K562 (cell line): ENCODE measurements around the gene CCDC85C. TPM values are rescaled to one million over a fixed set of nuclear protein-coding genes. Genes with fewer than 3 reads are reported as not detected.

Experiments used
- ATAC-seq: fragments of 200-7000 bp; cut with Tn5 transposase; 3 replicates; pipeline ENCODE4 v1.9.1; 2020; ENCODE audit warnings: moderate library complexity
- BruUV-seq: library from RNA; stranded (reverse); fragments of 400-500 nt; replicated peaks from 2 replicates; lab custom pipeline; 2021; lab: Mats Ljungman, UMichigan
- CTCF ChIA-PET: fragments of 300-600 bp; formaldehyde crosslinking; extraction: SDS; loops from one replicate; lab custom pipeline; 2021; ENCODE audit warnings: low intra/inter-chr PET ratio; lab: Yijun Ruan, JAX
- POLR2A ChIA-PET: fragments of 300-600, 350-650 bp; sonication (Branson Sonifier 250); formaldehyde crosslinking; extraction: SDS; loops from one replicate; lab custom pipeline; 2021; ENCODE audit warnings: antibody characterized with exemption, inconsistent platforms; lab: Yijun Ruan, JAX
- DNase-seq, 4 experiments: peaks; one replicate each; pipeline versions ENCODE4 v3.0.0 to v3.0.0-alpha.2; 2011 to 2018; ENCODE audit warnings: low spot score in 3 of 4, mixed read lengths in 3 of 4; ENCODE audit errors: extremely low read depth in 1 of 4
- FAIRE-seq: peaks from 2 replicates; lab custom pipeline; 2011; peaks lifted over from hg19 to GRCh38; lab: Jason Lieb, UNC
- H2AFZ ChIP-seq: 2 replicates; pipeline ENCODE4 v1.6.0; 2011; ENCODE audit warnings: low read depth, low read length, control low read depth, inconsistent platforms
- H3K27ac ChIP-seq: fragments of 200-600 bp; 3 replicates; pipeline ENCODE4 v1.8.0; 2011; ENCODE audit warnings: low read depth, mild to moderate bottlenecking, control low read depth, inconsistent platforms, low read length, moderate library complexity, mixed read lengths; ENCODE audit errors: extremely low read depth
- H3K27me3 ChIP-seq, 2 experiments: fragments of 300-600 bp in 1 of 2; 2 replicates in 1 of 2; 3 replicates in 1 of 2; pipeline versions ENCODE4 v1.6.0 to v1.8.0; 2011; ENCODE audit warnings: inconsistent platforms in 2 of 2, low read length in 2 of 2, mild to moderate bottlenecking in 1 of 2, mixed read lengths in 1 of 2, moderate library complexity in 1 of 2; ENCODE audit not compliant: control insufficient read depth in 2 of 2, insufficient read depth in 2 of 2
- H3K36me3 ChIP-seq: fragments of 300-600 bp; 3 replicates; pipeline ENCODE4 v1.8.0; 2011; ENCODE audit warnings: mild to moderate bottlenecking, low read length, inconsistent platforms; ENCODE audit not compliant: control insufficient read depth, insufficient read depth
- H3K4me1 ChIP-seq, 2 experiments: fragments of 200-600 bp in 1 of 2; replicated peaks in 1 of 2; 2 replicates in 1 of 2; 3 replicates in 1 of 2; pipeline versions ENCODE4 v1.5.1 to v1.8.0; 2011; ENCODE audit warnings: inconsistent platforms in 2 of 2, low read length in 2 of 2, mild to moderate bottlenecking in 1 of 2, mixed read lengths in 1 of 2, moderate library complexity in 1 of 2; ENCODE audit not compliant: control insufficient read depth in 2 of 2, insufficient read depth in 2 of 2
- H3K4me2 ChIP-seq: 2 replicates; pipeline ENCODE4 v1.6.1; 2011; ENCODE audit warnings: low read length, control low read depth, inconsistent platforms, mixed read lengths; ENCODE audit not compliant: insufficient read depth
- H3K4me3 ChIP-seq: fragments of 200-600 bp; sonication (generic), shearing (Covaris generic); 2 replicates; pipeline ENCODE4 v1.5.1; 2016; ENCODE audit warnings: control low read depth, inconsistent platforms
- H3K79me2 ChIP-seq: fragments of 200-600 bp; 3 replicates; pipeline ENCODE4 v1.8.0; 2011; ENCODE audit warnings: low read length, inconsistent platforms; ENCODE audit not compliant: control insufficient read depth, insufficient read depth
- H3K9ac ChIP-seq, 2 experiments: 2 replicates each; pipeline versions ENCODE4 v1.6.0 to v1.6.1; 2011; ENCODE audit warnings: low read depth in 2 of 2, low read length in 2 of 2, control low read depth in 1 of 2, inconsistent platforms in 1 of 2, mild to moderate bottlenecking in 1 of 2, mixed read lengths in 1 of 2; ENCODE audit not compliant: insufficient read depth in 1 of 2
- H3K9me1 ChIP-seq: one replicate; pipeline ENCODE4 v1.6.0; 2011; ENCODE audit warnings: inconsistent platforms, mild to moderate bottlenecking, low read length, moderate library complexity; ENCODE audit not compliant: control insufficient read depth, insufficient read depth
- H3K9me3 ChIP-seq: replicated peaks from 2 replicates; pipeline ENCODE4 v1.5.1; 2011; ENCODE audit warnings: low read depth, low read length, inconsistent platforms; ENCODE audit not compliant: control insufficient read depth, insufficient read depth
- H4K20me1 ChIP-seq: replicated peaks from 2 replicates; pipeline ENCODE4 v1.6.1; 2011; ENCODE audit warnings: low read length, inconsistent platforms, mixed read lengths; ENCODE audit not compliant: control insufficient read depth, insufficient read depth
- ARID2 ChIP-seq: fragments of 450-650 bp; IDR thresholded peaks from 2 replicates; pipeline ENCODE4 v1.6.1; 2017; ENCODE audit warnings: antibody characterized with exemption, mild to moderate bottlenecking
- DEAF1 ChIP-seq: fragments of 450-650 bp; formaldehyde crosslinking; IDR thresholded peaks from 2 replicates; pipeline ENCODE4 v1.4.0; 2020; ENCODE audit warnings: mild to moderate bottlenecking, moderate library complexity
- FOXK1 ChIP-seq: sonication (generic); formaldehyde crosslinking; IDR thresholded peaks from 2 replicates; pipeline ENCODE4 v1.8.0; 2022; ENCODE audit warnings: missing genetic modification reagents, mild to moderate bottlenecking, borderline replicate concordance
- MAZ ChIP-seq, 2 experiments: fragments of 450-650 bp in 1 of 2; sonication (generic) in 1 of 2; formaldehyde crosslinking; IDR thresholded peaks in 1 of 2; conservative IDR thresholded peaks in 1 of 2; 2 replicates each; pipeline versions ENCODE4 v1.4.0 to v1.5.0; 2020; ENCODE audit warnings: mild to moderate bottlenecking in 1 of 2, missing genetic modification reagents in 1 of 2
- MEF2D ChIP-seq: conservative IDR thresholded peaks from 2 replicates; pipeline ENCODE4 v1.6.1; 2016; ENCODE audit warnings: low read depth, missing genetic modification characterization, missing compliant biosample characterization
- RFX5 ChIP-seq: IDR thresholded peaks from 2 replicates; pipeline ENCODE4 v1.6.1; 2011; ENCODE audit warnings: low read depth, mild to moderate bottlenecking, improper control_type of control experiment, low read length
- RNF219 ChIP-seq: fragments of 250-450 bp; sonication (Bioruptor Pico); IDR thresholded peaks from 2 replicates; pipeline ENCODE4 v1.5.0; 2022; ENCODE audit warnings: mild to moderate bottlenecking
- SIN3A ChIP-seq, 2 experiments: fragments of 150-350 bp in 1 of 2; IDR thresholded peaks; 2 replicates each; pipeline ENCODE4 v1.6.1; 2011 to 2016; ENCODE audit warnings: borderline replicate concordance in 2 of 2, low read depth in 2 of 2, low read length in 2 of 2, mild to moderate bottlenecking in 2 of 2, moderate library complexity in 2 of 2; ENCODE audit not compliant: control insufficient read depth in 1 of 2
- STAT5B ChIP-seq: fragments of 250-450 bp; sonication (Bioruptor Pico); IDR thresholded peaks from 2 replicates; pipeline ENCODE4 v1.8.0; 2021; ENCODE audit warnings: mild to moderate bottlenecking, inconsistent platforms
- TARDBP ChIP-seq: fragments of 450-650 bp; IDR thresholded peaks from 2 replicates; pipeline ENCODE4 v1.6.1; 2016
- TCF3 ChIP-seq: sonication (generic); formaldehyde crosslinking; IDR thresholded peaks from 2 replicates; pipeline ENCODE4 v1.4.0; 2020; ENCODE audit warnings: mild to moderate bottlenecking, missing genetic modification reagents
- ZFX ChIP-seq: sonication (generic); formaldehyde crosslinking; IDR thresholded peaks from 2 replicates; pipeline ENCODE4 v1.8.0; 2022; ENCODE audit warnings: mild to moderate bottlenecking, missing genetic modification reagents, moderate library complexity
- ZKSCAN8 ChIP-seq: fragments of 200-800 bp; sonication (Bioruptor generic); IDR thresholded peaks from 2 replicates; pipeline ENCODE4 v1.6.1; 2016; ENCODE audit warnings: missing genetic modification characterization, missing compliant biosample characterization
- ZNF212 ChIP-seq: fragments of 450-650 bp; formaldehyde crosslinking; IDR thresholded peaks from 2 replicates; pipeline ENCODE4 v1.4.0; 2020; ENCODE audit warnings: mild to moderate bottlenecking
- ZNF431 ChIP-seq: sonication (generic); formaldehyde crosslinking; IDR thresholded peaks from 2 replicates; pipeline ENCODE4 v1.8.0; 2022; ENCODE audit warnings: mild to moderate bottlenecking, missing genetic modification reagents
- ZNF444 ChIP-seq: fragments of 250-450 bp; sonication (Bioruptor Pico); IDR thresholded peaks from 2 replicates; pipeline ENCODE4 v1.4.0; 2020; ENCODE audit warnings: mild to moderate bottlenecking, moderate library complexity
- ZNF583 ChIP-seq: fragments of 250-450 bp; sonication (Bioruptor Pico); IDR thresholded peaks from 2 replicates; pipeline ENCODE4 v1.4.0; 2020
- WGBS: fragments of 100-300 bp; shearing (Covaris generic); methylation state at CpG from one replicate; pipeline ENCODE4 v1.1.6; 2016; ENCODE audit warnings: low coverage, mixed read lengths; ENCODE audit not compliant: insufficient coverage; ENCODE audit errors: missing lambda C conversion rate; 5-methylcytosine and 5-hydroxymethylcytosine counted together
- in situ Hi-C: fragments of 300-500 bp; cut with MboI; formaldehyde crosslinking; loops from 4 replicates; pipeline ENCODE4 v1.15.0; 2018; ENCODE audit warnings: inconsistent platforms, mixed read lengths
- intact Hi-C: fragments of 100-400 bp; cut with micrococcal nuclease; formaldehyde crosslinking; loops from 2 replicates; pipeline ENCODE4 v1.14.2; 2022
- polyA plus RNA-seq, 8 experiments: library from polyadenylated mRNA; depleted of rRNA in 4 of 8; stranded (reverse) in 5 of 8; unstranded in 3 of 8; fragments of >200 nt; fragmentation: Nextera tagmentation in 2 of 8; fragmentation: Illumina TruSeq in 1 of 8; extraction: Ambion mirVana in 2 of 8; extraction: Trizol in 1 of 8; gene quantifications; 2 replicates each; pipeline versions ENCODE4 v1.2.1 to v1.2.3, GENCODE V29; 2011 to 2014; ENCODE audit warnings: inconsistent platforms in 1 of 8, missing spikeins in 1 of 8
- total RNA-seq, 7 experiments: library from RNA; depleted of rRNA in 6 of 7; stranded (reverse); fragments of >200 nt in 6 of 7; fragmentation: Illumina TruSeq in 2 of 7; extraction: Trizol in 2 of 7; gene quantifications; 2 replicates each; pipeline versions ENCODE4 v1.2.1 to v1.2.3, GENCODE V29; 2011 to 2021; ENCODE audit warnings: low replicate concordance in 1 of 7

The CCDC85C gene
- total and polyA plus RNA-seq, 9 of the 15 experiments (the other 6 are each of a cell fraction or from before 2014, with no cell fraction given), result 0.18 to 22.0 (median 6.3) TPM

- no peak overlapping the region for H3K4me3 ChIP-seq
- TF ChIP-seq FOXK1 (CRISPR knock-in tag) (no peak), RNF219 (CRISPR knock-in tag) (no peak), ZNF212 (CRISPR knock-in tag) (no peak), MAZ (CRISPR knock-in tag; conservative IDR thresholded peaks at IDR 0.05 in 1 of 2, IDR thresholded peaks at IDR 0.05 in 1 of 2) (no peak), ZNF444 (CRISPR knock-in tag) (no peak), ZFX (CRISPR knock-in tag) (no peak), RFX5 (no peak), STAT5B (CRISPR knock-in tag) (no peak), MEF2D (tag) (no peak), ZNF431 (no peak), SIN3A (IDR thresholded peaks at IDR 0.05; ENCODE audit: borderline replicate concordance in 2 of 2, control insufficient read depth in 1 of 2, low read depth in 2 of 2, low read length in 2 of 2) (no peak), ZKSCAN8 (CRISPR knock-in tag) (no peak), TCF3 (CRISPR knock-in tag) (no peak), DEAF1 (CRISPR knock-in tag) (no peak), ZNF583 (CRISPR knock-in tag) (no peak), TARDBP (no peak), ARID2 (no peak)
- TF ChIP-seq, all 486 proteins: peak for 0
- FAIRE-seq, result no peak
- WGBS, result 86% methylated on average over 5 of the region's 5 CpGs
- no peak overlapping the region for H3K27ac ChIP-seq
- no peak for ATAC-seq
- H2AFZ ChIP-seq, result no peak overlapping the region
- in situ Hi-C loops (no loop called here), intact Hi-C loops (no loop called here)
- H3K27me3 ChIP-seq, result no peaks in the 10 kb centered on the region
- H3K79me2 ChIP-seq, result peaks cover 4% of the 10 kb centered on the region; the same call in 1 of the 3 replicates
- peaks cover 0 to 12% of the 10 kb centered on the region in 2 experiments; a peak in 2 of 5 replicates for H3K4me1 ChIP-seq
- no TSS peak for BruUV-seq
- no peaks in the 10 kb centered on the region for H3K9me3 ChIP-seq
- no peak overlapping the region for H3K4me2 ChIP-seq
- peaks cover 73% of the 10 kb centered on the region; the same call in 2 of the 3 replicates for H3K36me3 ChIP-seq
- ChIA-PET CTCF (no interaction called here), POLR2A (interaction anchor here (0.9 kb wide), 1 partner anchor 11 kb away, joined by 3 read pairs; no protein-coding TSS in a partner anchor)
- no peak for DNase-seq
- H4K20me1 ChIP-seq, result peaks cover 6% of the 10 kb centered on the region; the same call in 1 of the 2 replicates
- no peak overlapping the region for H3K9ac ChIP-seq
- no peaks in the 10 kb centered on the region for H3K9me1 ChIP-seq
Observed at GRCh38 chr14:99459481-99460100, 144.4 kb downstream of the CCDC85C start.
